Hematopoietic multipotent progenitor cell treated with erythropoietin and hydrocortisone succinate and interleukin-3 and kit ligand, for 6 days (in vitro differentiated cells): Measurements from ENCODE around the gene ATAD3C.
A peak's percentile ranks its signal among the peaks of the same experiment; 100 is the strongest.
"Not testable (repeated sequence)": the region's sequence is repeated elsewhere in the genome, so short reads cannot be mapped to it uniquely, and the experiment has no call there.

Experiments
- DNase-seq: peaks from one replicate; pipeline ENCODE4 v3.0.0-alpha.2; 2015

Gene ATAD3C, protein sequence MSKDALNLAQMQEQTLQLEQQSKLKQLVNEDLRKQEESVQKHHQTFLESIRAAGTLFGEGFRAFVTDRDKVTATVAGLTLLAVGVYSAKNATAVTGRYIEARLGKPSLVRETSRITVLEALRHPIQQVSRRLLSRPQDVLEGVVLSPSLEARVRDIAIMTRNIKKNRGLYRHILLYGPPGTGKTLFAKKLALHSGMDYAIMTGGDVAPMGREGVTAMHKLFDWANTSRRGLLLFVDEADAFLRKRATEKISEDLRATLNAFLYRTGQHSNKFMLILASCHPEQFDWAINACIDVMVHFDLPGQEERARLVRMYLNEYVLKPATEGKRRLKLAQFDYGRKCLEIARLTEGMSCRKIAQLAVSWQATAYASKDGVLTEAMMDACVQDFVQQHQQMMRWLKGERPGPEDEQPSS

DNA sequence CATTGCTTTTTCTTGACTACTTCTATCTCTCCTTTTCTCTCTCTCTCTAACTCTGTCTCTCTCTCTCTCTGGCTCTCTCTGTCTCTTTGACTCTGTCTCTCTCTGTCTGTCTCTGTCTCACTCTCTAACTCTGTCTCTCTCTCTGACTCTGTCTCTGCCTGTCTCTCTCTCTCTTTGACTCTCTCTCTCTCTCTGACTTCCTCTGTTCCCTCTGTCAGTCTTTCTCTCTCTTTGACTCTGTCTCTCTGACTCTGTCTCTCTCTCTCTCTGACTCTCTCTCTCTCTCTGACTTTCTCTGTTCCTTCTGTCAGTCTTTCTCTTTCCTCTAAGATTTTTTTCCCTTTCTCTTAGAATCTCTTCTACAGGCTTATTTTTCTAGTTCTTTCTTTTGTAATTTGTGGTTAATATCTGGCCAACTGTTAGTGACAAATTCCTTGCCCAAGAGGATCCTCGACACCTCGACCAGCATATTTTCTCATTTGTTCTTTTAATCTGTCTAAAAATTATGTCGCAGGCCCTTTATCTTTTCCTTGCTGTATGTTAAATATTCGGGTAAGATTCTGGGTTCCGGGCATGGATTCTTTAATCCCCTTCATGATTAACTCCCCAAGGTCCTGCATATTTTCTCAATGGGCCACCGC lies at the start of gene ATAD3C:
TSS of gene ATAD3C (plus strand) at position 591 of the 641 bp plus-strand sequence. CDS start 995 bp downstream, outside the sequence.
- DNase-seq: no peak

DNA sequence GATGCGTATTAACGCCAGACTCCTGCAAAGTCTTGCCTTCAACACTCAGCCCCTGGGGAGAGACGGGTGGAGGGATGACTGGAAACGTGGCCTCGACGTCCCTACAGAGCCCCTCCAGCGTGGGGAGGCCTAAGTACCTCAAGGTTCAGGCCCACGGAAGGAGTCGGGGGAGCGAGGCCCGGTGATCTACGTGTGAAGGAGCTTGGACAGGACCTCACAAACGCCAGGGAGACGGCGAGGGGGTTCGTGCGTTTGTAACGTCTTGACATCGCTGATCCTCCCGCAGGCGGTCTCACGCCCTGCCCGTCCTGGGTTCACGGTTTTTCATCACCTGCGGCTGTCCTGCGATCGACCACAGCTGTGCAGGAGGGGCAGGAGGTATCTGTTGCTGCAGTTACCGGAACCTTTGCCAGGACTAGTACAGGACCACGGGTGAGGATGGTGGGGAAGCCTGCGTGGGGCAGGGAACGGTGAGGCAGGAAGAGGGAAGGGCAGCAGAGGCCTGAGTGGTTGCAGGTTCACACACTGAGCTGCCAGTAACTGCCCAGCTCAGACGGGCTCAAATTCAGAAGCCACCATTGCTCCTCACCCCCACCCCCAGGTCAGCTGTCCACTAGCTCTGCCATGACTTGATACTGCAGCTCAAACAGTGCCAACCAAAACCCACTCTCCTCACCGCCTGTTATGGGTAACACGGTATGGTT lies 49.5 kb upstream of the ATAD3C start:
- peak; percentile 65 for DNase-seq

DNA sequence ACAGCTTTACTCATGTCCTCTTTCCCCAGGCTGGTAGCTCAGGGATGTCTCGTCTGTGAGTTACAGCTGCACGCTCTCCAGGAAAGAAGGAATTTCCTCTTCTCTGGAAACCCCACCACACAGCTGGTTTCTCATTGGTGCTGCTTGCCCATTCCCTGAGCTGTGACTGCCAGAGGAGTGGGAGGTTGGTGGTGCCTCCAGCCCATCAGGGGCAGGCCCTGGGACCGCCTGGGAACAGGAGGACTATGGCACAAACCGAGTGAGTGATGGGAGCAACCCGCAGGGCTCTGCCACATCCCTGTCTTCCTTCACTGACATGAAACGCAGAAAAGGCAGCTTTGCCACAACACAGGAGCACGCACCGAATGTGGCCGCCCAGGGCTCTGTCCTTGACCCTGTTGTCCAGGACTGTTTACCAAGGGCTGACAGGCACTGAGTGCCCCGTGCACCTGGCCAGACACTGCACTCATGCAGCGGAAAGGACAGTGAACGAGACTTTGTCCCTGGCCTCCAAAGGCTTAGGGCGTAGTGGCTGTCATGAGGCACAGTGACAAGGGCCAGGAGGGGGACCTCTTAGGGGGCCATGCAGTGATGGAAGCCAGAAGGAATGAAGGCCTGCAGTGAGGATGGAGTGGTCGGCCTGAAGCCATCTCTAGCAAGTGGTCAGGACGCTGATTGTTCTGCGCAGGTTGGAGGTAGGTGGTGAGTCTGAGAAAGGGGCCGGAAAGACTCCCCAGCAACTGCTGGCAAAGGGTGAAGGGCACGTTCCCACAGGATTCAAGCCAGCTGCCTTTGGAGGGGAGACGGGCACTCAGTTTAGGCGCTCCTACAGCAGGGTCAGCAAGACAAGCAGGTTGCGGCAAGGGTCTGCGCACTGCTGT lies 48.7 kb upstream of the ATAD3C start:
- no peak for DNase-seq

DNA sequence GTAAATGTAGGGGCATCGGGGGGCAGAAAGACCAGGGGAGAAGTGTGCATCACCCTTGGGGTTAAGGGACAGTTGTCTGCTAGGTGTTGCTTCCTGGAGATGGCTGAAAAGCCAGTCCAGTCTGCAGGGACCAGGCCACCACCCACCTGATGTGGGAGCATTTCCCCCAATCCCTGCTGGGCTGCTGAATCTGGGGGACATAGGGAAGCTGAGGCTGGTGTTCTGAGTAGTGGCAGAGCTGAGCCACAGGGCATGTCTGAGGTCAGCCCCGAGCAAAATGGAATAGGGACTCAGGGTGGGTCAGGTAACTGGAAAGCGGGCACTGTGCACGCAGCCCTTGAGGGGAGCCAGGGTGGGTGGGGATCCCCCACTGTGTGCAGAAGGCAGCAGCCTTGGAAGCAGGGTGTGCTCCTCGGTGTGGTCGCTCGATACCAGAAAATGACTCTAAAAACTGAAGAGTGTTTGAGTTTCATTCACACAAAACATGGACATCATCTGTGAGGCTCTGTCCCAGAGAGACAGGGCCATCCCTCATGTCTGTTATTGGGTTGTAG lies 48.0 kb upstream of the ATAD3C start:
- no peak for DNase-seq

DNA sequence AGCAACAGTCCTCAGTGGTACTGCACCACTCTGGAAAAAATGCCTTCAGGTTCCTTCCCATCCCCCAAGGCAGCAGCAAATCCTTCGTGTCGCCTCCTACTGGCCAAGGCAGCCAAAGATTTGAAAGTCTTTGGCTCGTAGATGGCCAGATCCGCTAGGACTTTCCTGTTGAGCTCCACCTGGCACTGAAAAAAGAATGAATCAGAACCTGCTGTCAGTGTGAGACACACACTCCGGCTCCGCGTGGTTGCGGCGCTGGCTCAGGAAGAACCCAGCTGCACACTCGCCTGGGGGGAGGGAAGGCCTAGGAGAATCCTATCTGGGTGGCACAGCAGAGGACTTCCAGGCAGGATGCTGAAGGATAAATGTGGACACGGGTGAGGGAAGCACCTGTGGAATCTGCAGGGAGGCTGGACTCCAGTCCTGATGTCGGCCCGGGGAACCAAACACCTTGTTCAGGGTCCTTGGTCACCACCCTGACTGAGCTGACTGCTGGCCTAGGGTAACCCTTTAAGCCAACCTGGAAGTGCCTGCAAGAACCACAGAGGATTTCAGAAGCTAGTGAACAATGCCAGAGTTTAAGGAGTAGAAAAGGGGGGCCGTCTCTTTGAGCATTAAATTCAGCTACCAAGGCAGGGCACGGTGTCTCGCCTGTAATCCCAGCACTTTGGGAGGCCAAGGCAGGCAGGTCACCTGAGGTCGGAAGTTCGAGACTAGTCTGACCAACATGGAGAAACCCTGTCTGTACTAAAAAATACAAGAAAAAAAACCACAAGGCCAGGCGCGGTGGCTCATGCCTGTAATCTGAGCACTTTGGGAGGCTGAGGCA lies 47.2 kb upstream of the ATAD3C start:
- peak; percentile 82 for DNase-seq

- not testable (repeated sequence) for DNase-seq
Measured at GRCh38 chr1:1402901-1403392, 46.5 kb upstream of the ATAD3C start.

GRCh38 chr1:1403653-1404052 lies 45.8 kb upstream of the ATAD3C start:
- no peak for DNase-seq

DNA sequence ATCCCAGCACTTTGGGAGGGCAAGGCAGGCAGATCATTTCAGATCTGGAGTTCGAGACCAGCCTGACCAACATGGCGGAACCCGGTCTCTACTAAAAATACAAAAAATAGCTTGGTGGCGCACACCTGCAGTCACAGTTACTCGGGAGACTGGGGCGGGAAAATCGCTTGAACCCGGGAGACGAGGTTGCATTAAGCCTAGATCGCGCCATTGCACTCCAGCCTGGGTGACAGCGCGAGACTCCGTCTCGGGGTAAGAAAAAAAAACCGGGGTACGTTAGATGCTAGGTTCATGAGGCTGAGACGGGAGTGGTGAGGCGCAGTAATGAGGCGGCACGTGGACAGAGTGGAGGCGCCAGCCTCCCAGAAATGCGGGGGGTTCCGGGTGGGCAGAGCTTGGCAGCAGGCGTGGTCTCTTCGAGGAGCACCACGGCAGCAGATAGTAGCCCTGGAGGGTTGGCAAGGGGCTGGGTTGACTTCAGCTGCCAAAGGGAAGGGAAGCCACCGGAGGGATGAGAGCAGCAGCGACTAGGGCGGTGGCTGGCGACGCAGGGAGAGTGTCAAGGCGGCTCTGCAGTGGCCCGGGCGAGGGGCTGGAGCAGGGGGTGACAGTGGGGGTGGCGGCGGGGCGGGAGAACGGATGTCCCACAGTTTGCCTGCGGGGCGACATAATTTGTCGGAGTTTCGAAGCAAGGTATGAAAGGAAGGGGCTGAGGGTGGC lies 43.2 kb upstream of the ATAD3C start:
- DNase-seq: peak; percentile 76

DNA sequence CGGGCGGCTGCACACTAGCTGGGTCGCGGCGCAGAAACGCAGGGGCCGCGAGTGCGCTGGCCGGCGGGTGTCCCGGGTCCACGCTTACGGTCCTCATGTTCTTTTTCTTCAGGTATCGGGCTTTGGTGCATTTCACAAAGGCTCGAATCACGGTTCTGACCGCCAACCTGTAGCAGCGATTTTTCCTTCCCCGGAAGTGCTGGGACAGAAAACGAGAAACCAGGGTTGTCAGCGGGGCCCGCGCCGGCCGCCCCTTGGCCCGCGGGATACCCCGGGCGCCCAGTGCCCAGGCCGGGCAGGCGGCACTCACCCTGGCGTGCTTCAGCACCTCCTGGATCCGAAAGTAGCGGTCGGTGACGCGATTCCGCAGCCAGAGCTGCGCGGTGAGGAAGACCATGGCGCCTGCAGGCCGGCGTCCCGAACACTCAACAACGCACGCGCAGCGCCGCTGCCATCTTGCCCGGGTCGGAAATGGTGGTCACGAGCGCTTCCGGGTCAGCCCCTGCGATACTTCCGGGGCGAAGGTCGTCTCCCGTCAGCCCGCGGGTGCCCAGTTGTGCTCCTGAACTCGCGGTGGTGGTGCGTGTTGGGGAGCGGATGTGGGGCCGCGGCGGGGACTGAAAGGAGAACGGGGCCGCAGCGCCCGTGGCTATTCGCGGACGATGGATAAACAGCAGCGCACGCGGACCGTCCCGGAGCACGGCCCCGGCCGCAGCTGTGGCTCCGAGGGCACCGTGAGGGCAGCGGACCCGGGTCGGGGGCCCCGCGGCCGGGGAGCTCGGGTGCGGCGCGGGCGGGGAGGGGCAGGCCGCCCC lies 42.5 kb upstream of the ATAD3C start, which contains the start of gene MRPL20:
TSS of gene MRPL20 (minus strand) at position 473 of the 815 bp plus-strand sequence. CDS start at position 397, 76 bp downstream.
- peak; percentile 97 for DNase-seq

GRCh38 chr1:1407636-1408318 lies 41.7 kb upstream of the ATAD3C start:
- peak; percentile 64 for DNase-seq

DNA sequence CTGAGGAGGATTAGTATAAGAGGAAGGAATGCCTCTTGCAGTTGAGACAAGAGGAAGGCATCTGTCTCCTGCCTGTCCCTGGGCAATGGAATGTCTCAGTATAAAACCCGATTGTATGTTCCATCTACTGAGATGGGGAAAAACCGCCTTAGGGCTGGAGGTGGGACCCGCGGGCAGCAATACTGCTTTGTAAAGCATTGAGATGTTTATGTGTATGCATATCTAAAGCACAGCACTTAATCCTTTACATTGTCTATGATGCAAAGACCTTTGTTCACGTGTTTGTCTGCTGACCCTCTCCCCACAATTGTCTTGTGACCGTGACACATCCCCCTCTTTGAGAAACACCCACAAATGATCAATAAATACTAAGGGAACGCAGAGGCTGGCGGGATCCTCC lies 39.3 kb upstream of the ATAD3C start:
- DNase-seq: not testable (repeated sequence)

- DNase-seq: no peak
Measured at GRCh38 chr1:1411626-1412025, 37.9 kb upstream of the ATAD3C start.

DNA sequence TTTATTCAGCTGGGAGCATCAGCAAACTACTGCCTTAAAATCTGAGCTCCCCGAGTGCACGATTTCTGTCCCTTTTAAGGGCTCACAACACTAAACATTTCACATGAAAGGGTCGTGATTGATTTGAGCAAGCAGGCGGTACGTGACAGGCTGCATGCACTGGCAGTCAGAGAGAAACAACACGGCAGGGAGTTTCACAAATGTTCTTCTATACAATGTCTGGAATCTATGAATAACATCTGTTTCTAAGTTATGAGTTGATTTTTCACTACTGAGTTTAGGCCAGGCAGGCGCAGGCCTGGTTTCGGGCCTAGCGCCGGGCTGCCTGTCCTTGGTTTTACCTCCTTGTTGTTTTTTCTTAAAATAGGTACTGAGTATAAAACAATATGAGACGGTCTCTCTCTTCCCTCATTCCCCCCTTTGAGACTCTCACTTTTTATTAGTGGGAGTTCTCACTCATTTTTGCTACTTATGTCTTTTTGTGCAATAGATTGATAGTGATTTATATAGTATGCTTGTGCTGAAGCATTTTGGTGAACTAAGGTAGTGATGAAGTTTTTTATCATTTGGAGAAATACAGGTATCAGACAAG lies 37.1 kb upstream of the ATAD3C start:
- DNase-seq: not testable (repeated sequence)

DNA sequence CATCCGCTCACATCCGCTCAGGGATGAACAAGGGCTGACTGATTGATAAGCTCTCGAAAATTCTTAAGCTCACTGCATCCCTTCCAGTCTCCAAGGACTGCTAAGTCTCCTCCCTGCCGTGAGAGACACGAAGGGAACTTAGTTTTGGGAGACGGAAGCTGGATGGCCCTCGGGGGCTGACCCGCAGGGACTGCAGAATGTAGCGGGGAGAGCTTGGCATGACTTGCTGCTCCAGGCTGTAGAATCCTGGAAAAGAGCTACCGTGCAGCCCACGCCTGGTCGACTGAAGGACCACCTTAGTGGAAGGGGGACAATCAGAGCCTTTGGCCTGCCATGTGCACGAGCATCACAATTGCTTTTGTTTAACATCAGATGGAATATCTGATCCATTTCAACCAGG lies 33.7 kb upstream of the ATAD3C start:
- DNase-seq: no peak

DNA sequence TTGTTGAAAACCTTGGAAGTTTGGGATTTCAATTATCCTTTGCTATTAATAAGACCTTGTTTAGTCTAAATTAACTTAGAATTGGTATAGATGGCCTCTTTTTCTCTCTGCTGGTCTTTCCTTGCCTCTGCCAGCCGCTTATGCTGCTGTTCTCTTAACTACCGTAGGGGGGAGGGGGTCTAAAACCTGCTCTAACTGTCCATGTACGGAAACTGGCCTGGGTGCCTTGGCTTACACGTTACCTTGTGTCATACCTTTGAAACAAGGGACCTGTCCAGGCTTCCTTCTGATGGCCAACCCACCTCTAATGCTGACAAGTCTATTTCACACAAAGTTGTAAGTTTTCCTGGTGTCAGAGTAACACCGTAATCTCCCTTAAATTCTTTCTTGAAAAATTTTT lies 32.1 kb upstream of the ATAD3C start:
- not testable (repeated sequence) for DNase-seq

GRCh38 chr1:1417825-1418463 lies 31.5 kb upstream of the ATAD3C start:
- not testable (repeated sequence) for DNase-seq

- no peak for DNase-seq
Measured at GRCh38 chr1:1418464-1419362, 30.8 kb upstream of the ATAD3C start.
